C4-2B (cell line): Measurements from ENCODE around the gene MIGA2.

Experiments
- CTCF ChIP-seq: fragments of 450-650 bp; conservative IDR thresholded peaks from 2 replicates; pipeline ENCODE4 v1.5.1; 2017; ENCODE audit warnings: mild to moderate bottlenecking
- ZFX ChIP-seq: fragments of 450-650 bp; IDR thresholded peaks from 2 replicates; pipeline ENCODE4 v1.6.1; 2017

- TF ChIP-seq CTCF = no peak
- TF ChIP-seq ZFX = no peak
Measured at GRCh38 chr9:128986671-128987070, 49.8 kb upstream of the MIGA2 start.
